Measurements from ENCODE around the gene MAD1L1.

The MAD1L1 gene

GRCh38 chr7:1909476-1909875, 323.3 kb downstream of the MAD1L1 start:
- DNase-seq = no peak
- H3K9me3 ChIP-seq (ENCODE audit: insufficient read depth, low read length, severe bottlenecking) = no peaks in the 10 kb centered on the region

DNA sequence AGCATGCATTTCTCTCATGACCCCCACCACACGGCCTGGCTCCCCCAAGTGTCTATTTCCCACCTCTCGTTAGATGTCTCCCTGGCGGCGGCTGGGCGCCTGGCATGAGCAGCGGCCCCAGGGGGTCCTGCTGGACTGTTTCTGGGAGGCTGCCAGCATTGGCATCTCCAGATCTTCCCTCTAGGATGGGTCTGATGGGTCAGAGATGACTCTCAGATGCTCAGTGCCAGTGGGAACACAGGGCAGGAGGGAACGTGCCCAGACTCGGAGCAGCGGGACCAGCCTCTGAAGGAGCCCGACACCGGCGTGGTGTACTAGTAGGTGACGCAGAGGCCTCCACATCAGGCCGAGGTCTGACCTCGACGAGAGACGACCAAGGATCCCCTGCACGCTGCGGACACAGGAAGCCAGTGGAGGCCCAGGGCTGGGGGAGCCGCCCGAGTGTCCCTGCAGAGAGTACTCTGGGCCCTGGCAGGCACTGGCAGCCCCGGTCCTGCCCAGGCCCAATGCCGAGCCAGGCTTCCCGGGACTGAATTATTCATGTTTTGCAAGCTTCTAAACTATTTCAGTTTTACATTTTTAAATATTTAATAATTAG, 323.8 kb downstream of the MAD1L1 start:
- Histone ChIP-seq H4K20me1 (ENCODE audit: insufficient read depth, low read length) (peaks cover 65% of the 10 kb centered on the region), H3K4me3 (ENCODE audit: low read depth in 1 of 2, low read length in 2 of 2) (no peak overlapping the region), H3K27me3 (ENCODE audit: insufficient read depth, low read length, poor library complexity) (no peaks in the 10 kb centered on the region), H3K9me3 (ENCODE audit: insufficient read depth, low read length, severe bottlenecking) (no peaks in the 10 kb centered on the region), H3K79me2 (ENCODE audit: insufficient read depth, low read length) (peaks cover 15% of the 10 kb centered on the region), H2AFZ (ENCODE audit: low read depth, low read length) (no peak overlapping the region), H3K4me1 (ENCODE audit: insufficient read depth, low read length) (no peaks in the 10 kb centered on the region), H3K27ac (ENCODE audit: low read length) (no peak overlapping the region), H3K9ac (ENCODE audit: low read depth, low read length) (no peak overlapping the region), H3K4me2 (ENCODE audit: insufficient read depth, low read length) (no peak overlapping the region), H3K36me3 (ENCODE audit: insufficient read depth, low read length) (peaks cover 39% of the 10 kb centered on the region)
- no peak for TF ChIP-seq EZH2 (IDR thresholded peaks at IDR 0.05; ENCODE audit: borderline replicate concordance, low read depth, low read length, severe bottlenecking)
- no peak for TF ChIP-seq CTCF (IDR thresholded peaks at IDR 0.05; ENCODE audit: borderline replicate concordance, extremely low read depth, low read length, poor library complexity, severe bottlenecking)
- ATAC-seq (ENCODE audit: insufficient read depth, low read depth) (no peak), DNase-seq (no peak)

More at GRCh38 chr7:1909476-1909875, 323.3 kb downstream of the MAD1L1 start:
- Histone ChIP-seq H2AFZ (ENCODE audit: low read depth, low read length) (no peak overlapping the region), H3K4me1 (ENCODE audit: insufficient read depth, low read length) (no peaks in the 10 kb centered on the region), H3K79me2 (ENCODE audit: insufficient read depth, low read length) (peaks cover 20% of the 10 kb centered on the region), H4K20me1 (ENCODE audit: insufficient read depth, low read length) (peaks cover 70% of the 10 kb centered on the region), H3K36me3 (ENCODE audit: insufficient read depth, low read length) (peaks cover 43% of the 10 kb centered on the region), H3K4me2 (ENCODE audit: insufficient read depth, low read length) (no peak overlapping the region), H3K27ac (ENCODE audit: low read length) (no peak overlapping the region), H3K27me3 (ENCODE audit: insufficient read depth, low read length, poor library complexity) (no peaks in the 10 kb centered on the region), H3K4me3 (ENCODE audit: low read depth in 1 of 2, low read length in 2 of 2) (no peak overlapping the region), H3K9ac (ENCODE audit: low read depth, low read length) (no peak overlapping the region)
- TF ChIP-seq CTCF (IDR thresholded peaks at IDR 0.05; ENCODE audit: borderline replicate concordance, extremely low read depth, low read length, poor library complexity, severe bottlenecking) = no peak
- TF ChIP-seq EZH2 (IDR thresholded peaks at IDR 0.05; ENCODE audit: borderline replicate concordance, low read depth, low read length, severe bottlenecking) = no peak
- ATAC-seq (ENCODE audit: insufficient read depth, low read depth) = no peak

DNA sequence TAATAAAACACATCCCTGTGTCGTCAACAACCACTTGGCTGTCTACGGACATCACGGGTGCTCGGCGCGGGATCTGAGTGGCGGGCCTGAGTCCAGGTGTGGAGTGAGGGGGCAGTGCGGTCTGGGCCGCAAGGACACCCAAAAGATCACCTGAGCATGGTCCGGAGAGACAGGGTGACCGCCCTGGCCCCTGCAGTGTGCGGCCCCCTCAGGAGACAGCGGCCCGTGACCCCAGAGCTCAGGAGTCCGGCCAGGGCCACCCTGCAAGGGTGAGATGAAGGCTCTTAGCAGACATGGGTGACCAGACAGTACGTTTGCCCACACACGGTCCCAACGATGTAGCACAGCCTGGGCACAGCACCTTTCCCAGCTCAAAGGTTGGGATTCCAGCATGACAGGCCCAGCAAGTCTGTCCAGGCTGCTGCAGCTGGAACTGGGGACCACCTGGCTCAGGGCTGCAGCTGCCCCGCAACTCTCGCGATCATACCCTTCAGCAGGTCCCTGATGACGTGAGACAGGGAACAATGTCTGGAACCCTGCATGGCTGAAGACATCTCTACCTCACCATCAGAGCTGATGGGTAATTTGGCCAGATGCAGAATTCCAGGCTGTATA, 324.9 kb downstream of the MAD1L1 start:
- Histone ChIP-seq H3K27ac (ENCODE audit: low read length) (no peak overlapping the region), H3K4me2 (ENCODE audit: insufficient read depth, low read length) (no peak overlapping the region), H3K9me3 (ENCODE audit: insufficient read depth, low read length, severe bottlenecking) (no peaks in the 10 kb centered on the region), H2AFZ (ENCODE audit: low read depth, low read length) (no peak overlapping the region), H3K27me3 (ENCODE audit: insufficient read depth, low read length, poor library complexity) (no peaks in the 10 kb centered on the region), H4K20me1 (ENCODE audit: insufficient read depth, low read length) (peaks cover 58% of the 10 kb centered on the region), H3K4me3 (ENCODE audit: low read depth in 1 of 2, low read length in 2 of 2) (no peak overlapping the region), H3K4me1 (ENCODE audit: insufficient read depth, low read length) (no peaks in the 10 kb centered on the region), H3K9ac (ENCODE audit: low read depth, low read length) (no peak overlapping the region), H3K79me2 (ENCODE audit: insufficient read depth, low read length) (peaks cover 13% of the 10 kb centered on the region), H3K36me3 (ENCODE audit: insufficient read depth, low read length) (peaks cover 32% of the 10 kb centered on the region)
- no peak for DNase-seq
- no peak for ATAC-seq (ENCODE audit: insufficient read depth, low read depth)
- TF ChIP-seq CTCF (IDR thresholded peaks at IDR 0.05; ENCODE audit: borderline replicate concordance, extremely low read depth, low read length, poor library complexity, severe bottlenecking) (no peak), EZH2 (IDR thresholded peaks at IDR 0.05; ENCODE audit: borderline replicate concordance, low read depth, low read length, severe bottlenecking) (no peak)

Data from DND-41 (cell line).